Measurements from ENCODE around the gene NPC1L1.

DNA sequence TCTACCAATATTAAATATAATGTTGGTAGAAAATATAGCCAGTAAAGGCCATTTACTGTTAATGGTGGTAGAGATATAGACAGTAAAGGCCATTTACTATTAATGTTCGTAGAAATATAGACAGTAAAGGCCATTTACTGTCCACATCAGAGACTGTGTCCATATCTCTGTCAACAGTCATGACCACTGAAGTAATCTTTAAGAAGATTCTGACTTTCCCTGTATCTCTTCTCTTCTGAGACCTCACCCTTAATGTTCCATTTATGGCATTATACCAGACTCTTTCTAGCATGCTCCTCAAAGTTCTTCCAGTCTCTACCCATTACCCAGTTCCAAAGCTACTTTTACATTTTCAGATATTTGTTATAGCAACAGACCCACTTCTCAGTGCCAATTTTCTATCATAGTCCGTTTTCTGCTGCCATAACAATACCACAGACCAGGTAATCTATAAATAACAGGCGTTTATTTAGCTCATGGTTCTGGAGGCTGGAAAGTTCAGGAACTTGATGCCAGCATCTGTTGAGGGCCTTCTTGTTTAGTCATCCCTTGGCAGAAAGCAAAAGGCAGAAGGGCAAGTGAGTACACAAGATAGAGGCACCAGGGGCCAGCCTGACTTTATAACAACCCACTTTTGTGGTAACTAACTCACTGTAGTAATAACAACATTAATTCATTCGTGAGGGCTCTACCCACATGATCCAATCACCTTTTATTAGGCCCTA, 42.7 kb downstream of the NPC1L1 start:
- TF ChIP-seq CTCF (IDR thresholded peaks at IDR 0.05; ENCODE audit: low read depth, low read length) (no peak), MAX (IDR thresholded peaks at IDR 0.05; ENCODE audit: low read depth, low read length) (no peak), MYC (IDR thresholded peaks at IDR 0.05; ENCODE audit: low read depth, low read length) (no peak), POLR2A (IDR thresholded peaks at IDR 0.05; ENCODE audit: extremely low read depth, insufficient read length) (no peak)
